ENCODE results near the gene PEX14.

DNA sequence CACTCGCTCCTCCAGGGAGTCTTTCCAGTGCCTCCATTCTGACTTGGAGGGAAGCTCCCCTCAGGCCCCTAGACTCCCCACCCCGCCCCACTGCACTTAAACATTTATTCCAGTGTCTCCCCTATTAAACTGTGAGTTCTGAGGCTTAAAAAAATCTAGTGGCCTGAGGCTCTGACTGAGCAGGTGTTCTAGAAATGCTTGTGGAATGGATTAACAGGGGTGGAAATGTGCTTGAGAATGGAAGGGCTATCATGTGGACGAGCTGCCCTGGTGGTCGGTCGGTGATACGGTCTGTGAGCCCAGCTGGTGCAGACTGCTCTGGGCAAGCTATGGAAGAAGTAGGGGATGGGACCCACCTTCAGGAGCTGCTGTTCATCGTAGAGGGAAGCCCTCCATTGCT is 130.2 kb downstream of the PEX14 start:
- TF ChIP-seq, protein P1, sequence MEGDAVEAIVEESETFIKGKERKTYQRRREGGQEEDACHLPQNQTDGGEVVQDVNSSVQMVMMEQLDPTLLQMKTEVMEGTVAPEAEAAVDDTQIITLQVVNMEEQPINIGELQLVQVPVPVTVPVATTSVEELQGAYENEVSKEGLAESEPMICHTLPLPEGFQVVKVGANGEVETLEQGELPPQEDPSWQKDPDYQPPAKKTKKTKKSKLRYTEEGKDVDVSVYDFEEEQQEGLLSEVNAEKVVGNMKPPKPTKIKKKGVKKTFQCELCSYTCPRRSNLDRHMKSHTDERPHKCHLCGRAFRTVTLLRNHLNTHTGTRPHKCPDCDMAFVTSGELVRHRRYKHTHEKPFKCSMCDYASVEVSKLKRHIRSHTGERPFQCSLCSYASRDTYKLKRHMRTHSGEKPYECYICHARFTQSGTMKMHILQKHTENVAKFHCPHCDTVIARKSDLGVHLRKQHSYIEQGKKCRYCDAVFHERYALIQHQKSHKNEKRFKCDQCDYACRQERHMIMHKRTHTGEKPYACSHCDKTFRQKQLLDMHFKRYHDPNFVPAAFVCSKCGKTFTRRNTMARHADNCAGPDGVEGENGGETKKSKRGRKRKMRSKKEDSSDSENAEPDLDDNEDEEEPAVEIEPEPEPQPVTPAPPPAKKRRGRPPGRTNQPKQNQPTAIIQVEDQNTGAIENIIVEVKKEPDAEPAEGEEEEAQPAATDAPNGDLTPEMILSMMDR (IDR thresholded peaks at IDR 0.05): no peak
- TF ChIP-seq POLR2A (IDR thresholded peaks at IDR 0.05): no peak
- no peak for TF ChIP-seq POLR2AphosphoS5 (IDR thresholded peaks at IDR 0.05)

All from breast epithelium (tissue), 3 donors.